K562 (cell line): Measurements from ENCODE around the gene PACS1. TPM values are rescaled to one million over a fixed set of nuclear protein-coding genes. Genes with fewer than 3 reads are reported as not detected.

Experiments
- ATAC-seq: fragments of 200-7000 bp; cut with Tn5 transposase; 3 replicates; pipeline ENCODE4 v1.9.1; 2020; ENCODE audit warnings: moderate library complexity
- BruUV-seq: library from RNA; stranded (reverse); fragments of 400-500 nt; replicated peaks from 2 replicates; lab custom pipeline; 2021; lab: Mats Ljungman, UMichigan
- CTCF ChIA-PET: fragments of 300-600 bp; formaldehyde crosslinking; extraction: SDS; loops from one replicate; lab custom pipeline; 2021; ENCODE audit warnings: low intra/inter-chr PET ratio; lab: Yijun Ruan, JAX
- POLR2A ChIA-PET: fragments of 300-600, 350-650 bp; sonication (Branson Sonifier 250); formaldehyde crosslinking; extraction: SDS; loops from one replicate; lab custom pipeline; 2021; ENCODE audit warnings: antibody characterized with exemption, inconsistent platforms; lab: Yijun Ruan, JAX
- DNase-seq, 4 experiments: peaks; one replicate each; pipeline versions ENCODE4 v3.0.0 to v3.0.0-alpha.2; 2011 to 2018; ENCODE audit warnings: low spot score in 3 of 4, mixed read lengths in 3 of 4; ENCODE audit errors: extremely low read depth in 1 of 4
- FAIRE-seq: peaks from 2 replicates; lab custom pipeline; 2011; peaks lifted over from hg19 to GRCh38; lab: Jason Lieb, UNC
- H2AFZ ChIP-seq: 2 replicates; pipeline ENCODE4 v1.6.0; 2011; ENCODE audit warnings: low read depth, low read length, control low read depth, inconsistent platforms
- H3K27ac ChIP-seq: fragments of 200-600 bp; 3 replicates; pipeline ENCODE4 v1.8.0; 2011; ENCODE audit warnings: low read depth, mild to moderate bottlenecking, control low read depth, inconsistent platforms, low read length, moderate library complexity, mixed read lengths; ENCODE audit errors: extremely low read depth
- H3K27me3 ChIP-seq, 2 experiments: fragments of 300-600 bp in 1 of 2; 2 replicates in 1 of 2; 3 replicates in 1 of 2; pipeline versions ENCODE4 v1.6.0 to v1.8.0; 2011; ENCODE audit warnings: inconsistent platforms in 2 of 2, low read length in 2 of 2, mild to moderate bottlenecking in 1 of 2, mixed read lengths in 1 of 2, moderate library complexity in 1 of 2; ENCODE audit not compliant: control insufficient read depth in 2 of 2, insufficient read depth in 2 of 2
- H3K36me3 ChIP-seq: fragments of 300-600 bp; 3 replicates; pipeline ENCODE4 v1.8.0; 2011; ENCODE audit warnings: mild to moderate bottlenecking, low read length, inconsistent platforms; ENCODE audit not compliant: control insufficient read depth, insufficient read depth
- H3K4me1 ChIP-seq, 2 experiments: fragments of 200-600 bp in 1 of 2; replicated peaks in 1 of 2; 2 replicates in 1 of 2; 3 replicates in 1 of 2; pipeline versions ENCODE4 v1.5.1 to v1.8.0; 2011; ENCODE audit warnings: inconsistent platforms in 2 of 2, low read length in 2 of 2, mild to moderate bottlenecking in 1 of 2, mixed read lengths in 1 of 2, moderate library complexity in 1 of 2; ENCODE audit not compliant: control insufficient read depth in 2 of 2, insufficient read depth in 2 of 2
- H3K4me2 ChIP-seq: 2 replicates; pipeline ENCODE4 v1.6.1; 2011; ENCODE audit warnings: low read length, control low read depth, inconsistent platforms, mixed read lengths; ENCODE audit not compliant: insufficient read depth
- H3K4me3 ChIP-seq: fragments of 200-600 bp; sonication (generic), shearing (Covaris generic); 2 replicates; pipeline ENCODE4 v1.5.1; 2016; ENCODE audit warnings: control low read depth, inconsistent platforms
- H3K79me2 ChIP-seq: fragments of 200-600 bp; 3 replicates; pipeline ENCODE4 v1.8.0; 2011; ENCODE audit warnings: low read length, inconsistent platforms; ENCODE audit not compliant: control insufficient read depth, insufficient read depth
- H3K9ac ChIP-seq, 2 experiments: 2 replicates each; pipeline versions ENCODE4 v1.6.0 to v1.6.1; 2011; ENCODE audit warnings: low read depth in 2 of 2, low read length in 2 of 2, control low read depth in 1 of 2, inconsistent platforms in 1 of 2, mild to moderate bottlenecking in 1 of 2, mixed read lengths in 1 of 2; ENCODE audit not compliant: insufficient read depth in 1 of 2
- H3K9me1 ChIP-seq: one replicate; pipeline ENCODE4 v1.6.0; 2011; ENCODE audit warnings: inconsistent platforms, mild to moderate bottlenecking, low read length, moderate library complexity; ENCODE audit not compliant: control insufficient read depth, insufficient read depth
- H3K9me3 ChIP-seq: replicated peaks from 2 replicates; pipeline ENCODE4 v1.5.1; 2011; ENCODE audit warnings: low read depth, low read length, inconsistent platforms; ENCODE audit not compliant: control insufficient read depth, insufficient read depth
- H4K20me1 ChIP-seq: replicated peaks from 2 replicates; pipeline ENCODE4 v1.6.1; 2011; ENCODE audit warnings: low read length, inconsistent platforms, mixed read lengths; ENCODE audit not compliant: control insufficient read depth, insufficient read depth
- BCOR ChIP-seq: fragments of 450-650 bp; IDR thresholded peaks from 2 replicates; pipeline ENCODE4 v1.6.1; 2016
- FOXM1 ChIP-seq, 2 experiments: fragments of 450-650 bp in 1 of 2; sonication (generic) in 1 of 2; formaldehyde crosslinking in 1 of 2; IDR thresholded peaks; 2 replicates each; pipeline versions ENCODE4 v1.6.1 to v1.9.0; 2017 to 2022; ENCODE audit warnings: low read depth in 2 of 2, mild to moderate bottlenecking in 2 of 2, missing genetic modification reagents in 1 of 2, moderate library complexity in 1 of 2
- JUND ChIP-seq, 2 experiments: IDR thresholded peaks; 2 replicates in 1 of 2; 3 replicates in 1 of 2; pipeline ENCODE4 v1.6.1; 2011; ENCODE audit warnings: borderline replicate concordance in 2 of 2, low read depth in 2 of 2, low read length in 2 of 2, improper control_type of control experiment in 1 of 2, missing biosample characterization in 1 of 2, missing genetic modification characterization in 1 of 2, missing genetic modification reagents in 1 of 2
- PTRF ChIP-seq: fragments of 450-650 bp; IDR thresholded peaks from 2 replicates; pipeline ENCODE4 v1.6.1; 2016; ENCODE audit warnings: mild to moderate bottlenecking, missing genetic modification characterization, missing compliant biosample characterization
- SIRT6 ChIP-seq: IDR thresholded peaks from one replicate; pipeline ENCODE4 v1.6.1; 2012; ENCODE audit warnings: low read depth, mild to moderate bottlenecking, control low read depth, inconsistent platforms, low read length, moderate library complexity
- TAF9B ChIP-seq: fragments of 450-650 bp; IDR thresholded peaks from 2 replicates; pipeline ENCODE4 v1.6.1; 2018; ENCODE audit warnings: mild to moderate bottlenecking; ENCODE audit not compliant: partially characterized antibody
- XRCC5 ChIP-seq: fragments of 200-400 bp; formaldehyde crosslinking; IDR thresholded peaks from 2 replicates; pipeline ENCODE4 v1.6.1; 2017; ENCODE audit warnings: low read depth, mild to moderate bottlenecking, low read length
- ZNF165 ChIP-seq: fragments of 250-450 bp; sonication (Bioruptor Pico); IDR thresholded peaks from 2 replicates; pipeline ENCODE4 v1.4.0; 2020; ENCODE audit warnings: borderline replicate concordance
- ZNF584 ChIP-seq: fragments of 200-800 bp; sonication (Bioruptor generic); IDR thresholded peaks from 2 replicates; pipeline ENCODE4 v1.6.1; 2016; ENCODE audit warnings: low read depth, mild to moderate bottlenecking, missing genetic modification characterization, missing compliant biosample characterization
- WGBS: fragments of 100-300 bp; shearing (Covaris generic); methylation state at CpG from one replicate; pipeline ENCODE4 v1.1.6; 2016; ENCODE audit warnings: low coverage, mixed read lengths; ENCODE audit not compliant: insufficient coverage; ENCODE audit errors: missing lambda C conversion rate; 5-methylcytosine and 5-hydroxymethylcytosine counted together
- in situ Hi-C: fragments of 300-500 bp; cut with MboI; formaldehyde crosslinking; loops from 4 replicates; pipeline ENCODE4 v1.15.0; 2018; ENCODE audit warnings: inconsistent platforms, mixed read lengths
- intact Hi-C: fragments of 100-400 bp; cut with micrococcal nuclease; formaldehyde crosslinking; loops from 2 replicates; pipeline ENCODE4 v1.14.2; 2022
- polyA plus RNA-seq, 8 experiments: library from polyadenylated mRNA; depleted of rRNA in 4 of 8; stranded (reverse) in 5 of 8; unstranded in 3 of 8; fragments of >200 nt; fragmentation: Nextera tagmentation in 2 of 8; fragmentation: Illumina TruSeq in 1 of 8; extraction: Ambion mirVana in 2 of 8; extraction: Trizol in 1 of 8; gene quantifications; 2 replicates each; pipeline versions ENCODE4 v1.2.1 to v1.2.3, GENCODE V29; 2011 to 2014; ENCODE audit warnings: inconsistent platforms in 1 of 8, missing spikeins in 1 of 8
- total RNA-seq, 7 experiments: library from RNA; depleted of rRNA in 6 of 7; stranded (reverse); fragments of >200 nt in 6 of 7; fragmentation: Illumina TruSeq in 2 of 7; extraction: Trizol in 2 of 7; gene quantifications; 2 replicates each; pipeline versions ENCODE4 v1.2.1 to v1.2.3, GENCODE V29; 2011 to 2021; ENCODE audit warnings: low replicate concordance in 1 of 7

The PACS1 gene
- total and polyA plus RNA-seq, 9 of the 15 experiments (the other 6 are each of a cell fraction or from before 2014, with no cell fraction given): 0.34 to 28.1 (median 8.5) TPM

DNA sequence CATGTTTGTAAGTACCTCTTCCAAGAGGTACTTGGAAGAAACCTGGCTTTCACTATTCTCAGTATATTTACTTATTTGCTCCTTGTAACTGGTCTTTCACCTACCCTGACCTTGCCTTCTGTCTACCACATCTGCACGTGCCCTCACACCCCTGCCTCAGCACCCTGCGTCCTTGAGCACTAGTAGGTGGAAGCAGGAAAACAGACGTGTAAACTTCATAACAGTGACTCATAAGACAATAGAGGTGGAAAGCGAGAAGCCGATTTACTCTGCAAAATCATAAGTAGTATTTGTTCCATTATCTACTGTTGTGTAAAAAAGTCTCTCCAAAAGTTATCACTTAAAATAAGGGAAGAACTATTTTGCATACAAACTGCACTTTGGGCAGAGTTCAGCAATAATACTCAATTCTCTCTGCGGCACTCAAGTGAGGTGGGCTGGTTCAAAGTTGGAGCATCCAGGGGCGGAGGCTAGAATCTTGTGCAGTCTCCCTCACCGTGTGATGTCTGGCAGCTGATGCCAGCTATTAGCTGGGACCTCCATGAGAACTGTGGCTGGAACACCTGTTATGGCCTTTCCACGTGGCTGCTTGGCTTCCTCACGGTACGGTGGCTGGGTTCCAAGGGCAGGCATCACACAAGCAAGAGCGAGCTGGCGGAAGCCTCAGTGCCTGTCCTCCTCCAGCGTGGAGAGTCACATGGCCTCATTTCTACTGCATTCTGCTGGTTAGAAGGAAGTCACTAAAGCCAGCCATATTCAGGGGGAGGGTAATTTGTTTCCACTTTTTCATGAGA, 30.4 kb downstream of the PACS1 start (continued):
- TF ChIP-seq ZNF584 (CRISPR knock-in tag) (no peak), JUND (IDR thresholded peaks at IDR 0.05; ENCODE audit: borderline replicate concordance, low read depth, low read length) (no peak), JUND (tag; IDR thresholded peaks at IDR 0.05; ENCODE audit: borderline replicate concordance, low read depth, low read length) (no peak), BCOR (no peak), FOXM1 (IDR thresholded peaks at IDR 0.05; ENCODE audit: low read depth) (no peak), FOXM1 (CRISPR knock-in tag; IDR thresholded peaks at IDR 0.05; ENCODE audit: low read depth) (no peak), XRCC5 (no peak), ZNF165 (CRISPR knock-in tag) (no peak), PTRF (tag) (no peak), SIRT6 (no peak), TAF9B (no peak)

DNA sequence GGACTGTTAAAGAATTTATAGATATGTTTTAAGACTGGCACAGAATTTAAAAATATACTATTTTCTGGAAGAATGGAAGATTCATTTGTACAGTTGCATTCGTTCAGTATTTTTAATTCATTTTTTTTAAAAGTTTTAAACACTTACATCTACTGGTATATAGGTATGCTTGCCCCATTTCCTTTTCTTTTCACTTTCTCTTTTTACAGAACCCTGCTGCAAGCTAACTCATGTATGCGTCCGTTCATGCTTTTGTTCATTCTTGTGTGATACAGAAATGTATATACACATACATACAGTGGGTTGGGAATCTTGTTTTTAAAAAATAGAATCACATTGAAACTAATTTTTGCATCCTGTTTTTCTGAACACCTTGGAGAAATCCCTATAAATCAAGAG, 31.0 kb downstream of the PACS1 start:
- intact Hi-C loops: no loop called here

More for the DNA sequence above, 31.0 kb downstream of the PACS1 start:
- POLR2A ChIA-PET: interaction anchor here (0.6 to 2.0 kb wide), 4 partner anchors 15 to 802 kb away, joined by 3 to 5 read pairs (median 4); no protein-coding TSS in a partner anchor
- FAIRE-seq (peak; percentile 15), DNase-seq (no peak), ATAC-seq (no peak)
- no peaks in the 10 kb centered on the region for H3K9me3 ChIP-seq
- H3K4me3 ChIP-seq: no peak overlapping the region
- no peaks in the 10 kb centered on the region for H3K27me3 ChIP-seq
- no peaks in the 10 kb centered on the region for H3K9me1 ChIP-seq
- H2AFZ ChIP-seq: no peak overlapping the region
- CTCF ChIA-PET: no interaction called here
- H3K4me2 ChIP-seq: no peak overlapping the region
- H4K20me1 ChIP-seq: no peaks in the 10 kb centered on the region; the same call in 1 of the 2 replicates
- no peak for TF ChIP-seq BCOR
- peaks cover 2% of the 10 kb centered on the region; the same call in 1 of the 3 replicates for H3K79me2 ChIP-seq
- no TSS peak for BruUV-seq
- WGBS: 65% methylated on average over 3 of the region's 3 CpGs
- in situ Hi-C loops: no loop called here
- no peak overlapping the region for H3K27ac ChIP-seq
- peaks cover 0 to 4% of the 10 kb centered on the region in 2 experiments; a peak in 2 of 5 replicates for H3K4me1 ChIP-seq
- no peak overlapping the region for H3K9ac ChIP-seq
- no peaks in the 10 kb centered on the region for H3K36me3 ChIP-seq
